Kidney epithelial cell (primary cell): ENCODE data around the gene ITM2B. TPM values are rescaled to one million over a fixed set of nuclear protein-coding genes. Genes with fewer than 3 reads are reported as not detected.

Experiments
- DNase-seq: peaks from one replicate; pipeline ENCODE4 v3.0.0-alpha.2; 2010; ENCODE audit warnings: low read depth
- H3K27me3 ChIP-seq: 2 replicates; pipeline ENCODE4 v1.6.0; 2011; ENCODE audit warnings: low read length; ENCODE audit not compliant: control insufficient read depth, insufficient read depth
- H3K36me3 ChIP-seq: 2 replicates; pipeline ENCODE4 v1.5.1; 2011; ENCODE audit warnings: low read length; ENCODE audit not compliant: control insufficient read depth, insufficient read depth
- H3K4me3 ChIP-seq: 2 replicates; pipeline ENCODE4 v1.5.1; 2011; ENCODE audit warnings: low read depth, mild to moderate bottlenecking, control low read depth, low read length
- CTCF ChIP-seq: IDR thresholded peaks from 2 replicates; pipeline ENCODE4 v1.5.1; 2011; ENCODE audit warnings: mild to moderate bottlenecking, moderate library complexity, low read length, control low read depth, inconsistent platforms; ENCODE audit not compliant: insufficient read depth, poor library complexity, severe bottlenecking
- total RNA-seq: library from RNA; depleted of rRNA; stranded (reverse); fragments of >200 nt; gene quantifications from 2 replicates; pipeline ENCODE4 v1.2.3, GENCODE V29; 2015

The ITM2B gene
- total RNA-seq, 1 donor from 2014 or later, result 246 TPM

DNA sequence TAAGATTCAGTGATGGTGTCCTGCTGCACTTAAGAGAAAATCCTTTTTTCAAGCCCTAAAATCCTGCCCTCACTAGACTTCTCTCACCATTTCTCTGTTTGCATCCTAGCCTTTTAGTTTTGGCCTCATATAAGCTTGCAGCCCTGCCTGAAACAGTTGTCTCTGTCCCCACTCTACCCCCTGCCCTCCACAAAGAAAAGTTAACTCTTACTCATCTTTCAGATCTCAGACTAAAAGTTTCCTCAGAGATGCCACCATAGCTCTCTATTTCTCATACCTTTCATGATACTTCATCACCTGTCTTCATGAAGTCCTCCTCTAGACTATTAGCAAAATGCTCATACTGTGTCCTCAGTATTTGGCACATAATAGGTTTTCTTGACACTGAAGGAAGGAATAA, 33.1 kb downstream of the ITM2B start:
- H3K36me3 ChIP-seq, result peaks cover 1% of the 10 kb centered on the region
- DNase-seq, result no peak
- no peak for TF ChIP-seq CTCF
- H3K4me3 ChIP-seq, result no peak overlapping the region
- H3K27me3 ChIP-seq, result no peaks in the 10 kb centered on the region

- H3K36me3 ChIP-seq, result peaks cover 1% of the 10 kb centered on the region
- no peak for TF ChIP-seq CTCF
- DNase-seq, result no peak
- H3K4me3 ChIP-seq, result no peak overlapping the region
- no peaks in the 10 kb centered on the region for H3K27me3 ChIP-seq
Measured at GRCh38 chr13:48266701-48267639, 34.0 kb downstream of the ITM2B start.

- no peak for DNase-seq
- TF ChIP-seq CTCF, result no peak
- Histone ChIP-seq H3K4me3 (no peak overlapping the region), H3K27me3 (no peaks in the 10 kb centered on the region), H3K36me3 (peaks cover 1% of the 10 kb centered on the region)
Measured at GRCh38 chr13:48268019-48268418, 35.0 kb downstream of the ITM2B start.

DNA sequence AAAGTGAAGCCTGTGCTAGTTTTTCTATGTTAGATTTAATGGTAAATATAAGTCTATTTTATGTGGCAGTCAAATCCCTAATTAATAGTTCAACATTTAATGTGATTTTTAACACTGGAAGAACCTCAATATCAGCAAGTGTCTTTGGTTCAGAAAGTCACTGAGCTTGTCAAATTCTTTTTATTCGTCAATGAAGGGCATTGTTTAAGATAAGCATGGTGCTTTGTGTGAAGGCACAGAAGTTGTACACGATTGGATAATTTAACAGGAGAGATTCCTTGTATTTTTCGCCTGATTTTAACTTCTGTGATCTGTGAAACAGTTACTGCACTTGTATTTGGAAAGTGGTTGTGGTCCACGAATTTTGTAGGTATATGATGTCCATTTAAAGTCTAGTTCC, 40.3 kb downstream of the ITM2B start:
- Histone ChIP-seq H3K27me3 (no peaks in the 10 kb centered on the region), H3K4me3 (no peak overlapping the region), H3K36me3 (no peaks in the 10 kb centered on the region)
- TF ChIP-seq CTCF, result no peak
- DNase-seq, result no peak

GRCh38 chr13:48275507-48275906, 42.5 kb downstream of the ITM2B start:
- DNase-seq, result no peak
- no peaks in the 10 kb centered on the region for H3K36me3 ChIP-seq
- no peaks in the 10 kb centered on the region for H3K27me3 ChIP-seq
- H3K4me3 ChIP-seq, result no peak overlapping the region
- no peak for TF ChIP-seq CTCF
